ENCODE data around the gene FLOT1. TPM values are rescaled to one million over a fixed set of nuclear protein-coding genes. Genes with fewer than 3 reads are reported as not detected.
A peak's percentile ranks its signal among the peaks of the same experiment; 100 is the strongest.

Gene FLOT1
- total and polyA plus RNA-seq, 2 of the 13 experiments (the other 11 are each of a cell fraction or from before 2014, with no cell fraction given) = 82.3 to 130 TPM

GRCh38 chr6:30789606-30790005 is 47.1 kb upstream of the FLOT1 start (continued):
- TF ChIP-seq ATF2 (CRISPR knock-in tag; IDR thresholded peaks at IDR 0.05) = 0 out of 2 replicates have a peak, but pooled peaks have one; percentile 29
- no peak for TF ChIP-seq AGO1 (IDR thresholded peaks at IDR 0.05; ENCODE audit: low read depth, low read length, poor library complexity, severe bottlenecking)
- no peak for TF ChIP-seq HNRNPH1 (optimal IDR thresholded peaks at IDR 0.05; ENCODE audit: low read depth, low read length)
- TF ChIP-seq ZBTB10 (CRISPR knock-in tag; IDR thresholded peaks at IDR 0.05; ENCODE audit: borderline replicate concordance) = no peak
- TF ChIP-seq, protein P1, sequence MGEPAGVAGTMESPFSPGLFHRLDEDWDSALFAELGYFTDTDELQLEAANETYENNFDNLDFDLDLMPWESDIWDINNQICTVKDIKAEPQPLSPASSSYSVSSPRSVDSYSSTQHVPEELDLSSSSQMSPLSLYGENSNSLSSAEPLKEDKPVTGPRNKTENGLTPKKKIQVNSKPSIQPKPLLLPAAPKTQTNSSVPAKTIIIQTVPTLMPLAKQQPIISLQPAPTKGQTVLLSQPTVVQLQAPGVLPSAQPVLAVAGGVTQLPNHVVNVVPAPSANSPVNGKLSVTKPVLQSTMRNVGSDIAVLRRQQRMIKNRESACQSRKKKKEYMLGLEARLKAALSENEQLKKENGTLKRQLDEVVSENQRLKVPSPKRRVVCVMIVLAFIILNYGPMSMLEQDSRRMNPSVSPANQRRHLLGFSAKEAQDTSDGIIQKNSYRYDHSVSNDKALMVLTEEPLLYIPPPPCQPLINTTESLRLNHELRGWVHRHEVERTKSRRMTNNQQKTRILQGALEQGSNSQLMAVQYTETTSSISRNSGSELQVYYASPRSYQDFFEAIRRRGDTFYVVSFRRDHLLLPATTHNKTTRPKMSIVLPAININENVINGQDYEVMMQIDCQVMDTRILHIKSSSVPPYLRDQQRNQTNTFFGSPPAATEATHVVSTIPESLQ (CRISPR knock-in tag; conservative IDR thresholded peaks at IDR 0.05) = no peak
- TF ChIP-seq SMARCC2 (IDR thresholded peaks at IDR 0.05) = no peak
- peak; percentile 29; the same call in 1 of the 2 replicates for TF ChIP-seq ZBTB42 (CRISPR knock-in tag; IDR thresholded peaks at IDR 0.05)
- TF ChIP-seq, protein P2, sequence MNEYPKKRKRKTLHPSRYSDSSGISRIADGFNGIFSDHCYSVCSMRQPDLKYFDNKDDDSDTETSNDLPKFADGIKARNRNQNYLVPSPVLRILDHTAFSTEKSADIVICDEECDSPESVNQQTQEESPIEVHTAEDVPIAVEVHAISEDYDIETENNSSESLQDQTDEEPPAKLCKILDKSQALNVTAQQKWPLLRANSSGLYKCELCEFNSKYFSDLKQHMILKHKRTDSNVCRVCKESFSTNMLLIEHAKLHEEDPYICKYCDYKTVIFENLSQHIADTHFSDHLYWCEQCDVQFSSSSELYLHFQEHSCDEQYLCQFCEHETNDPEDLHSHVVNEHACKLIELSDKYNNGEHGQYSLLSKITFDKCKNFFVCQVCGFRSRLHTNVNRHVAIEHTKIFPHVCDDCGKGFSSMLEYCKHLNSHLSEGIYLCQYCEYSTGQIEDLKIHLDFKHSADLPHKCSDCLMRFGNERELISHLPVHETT (CRISPR knock-in tag; conservative IDR thresholded peaks at IDR 0.05) = 0 out of 2 replicates have a peak, but pooled peaks have one; percentile 36
- TF ChIP-seq, protein P3, sequence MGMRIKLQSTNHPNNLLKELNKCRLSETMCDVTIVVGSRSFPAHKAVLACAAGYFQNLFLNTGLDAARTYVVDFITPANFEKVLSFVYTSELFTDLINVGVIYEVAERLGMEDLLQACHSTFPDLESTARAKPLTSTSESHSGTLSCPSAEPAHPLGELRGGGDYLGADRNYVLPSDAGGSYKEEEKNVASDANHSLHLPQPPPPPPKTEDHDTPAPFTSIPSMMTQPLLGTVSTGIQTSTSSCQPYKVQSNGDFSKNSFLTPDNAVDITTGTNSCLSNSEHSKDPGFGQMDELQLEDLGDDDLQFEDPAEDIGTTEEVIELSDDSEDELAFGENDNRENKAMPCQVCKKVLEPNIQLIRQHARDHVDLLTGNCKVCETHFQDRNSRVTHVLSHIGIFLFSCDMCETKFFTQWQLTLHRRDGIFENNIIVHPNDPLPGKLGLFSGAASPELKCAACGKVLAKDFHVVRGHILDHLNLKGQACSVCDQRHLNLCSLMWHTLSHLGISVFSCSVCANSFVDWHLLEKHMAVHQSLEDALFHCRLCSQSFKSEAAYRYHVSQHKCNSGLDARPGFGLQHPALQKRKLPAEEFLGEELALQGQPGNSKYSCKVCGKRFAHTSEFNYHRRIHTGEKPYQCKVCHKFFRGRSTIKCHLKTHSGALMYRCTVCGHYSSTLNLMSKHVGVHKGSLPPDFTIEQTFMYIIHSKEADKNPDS (CRISPR knock-in tag; IDR thresholded peaks at IDR 0.05) = 0 out of 2 replicates have a peak, but pooled peaks have one; percentile 38
